HG03108 (cell line): ENCODE measurements around the gene LRBA.
A peak's percentile ranks its signal among the peaks of the same experiment; 100 is the strongest.
"Not testable (repeated sequence)": the region's sequence is repeated elsewhere in the genome, so short reads cannot be mapped to it uniquely, and the experiment has no call there.

Experiments
- ATAC-seq: cut with Tn5 transposase; IDR thresholded peaks from one replicate; pipeline ENCODE4 v1.9.1; 2021; ENCODE audit warnings: moderate library complexity; ENCODE audit not compliant: unreplicated experiment

The LRBA gene, protein sequence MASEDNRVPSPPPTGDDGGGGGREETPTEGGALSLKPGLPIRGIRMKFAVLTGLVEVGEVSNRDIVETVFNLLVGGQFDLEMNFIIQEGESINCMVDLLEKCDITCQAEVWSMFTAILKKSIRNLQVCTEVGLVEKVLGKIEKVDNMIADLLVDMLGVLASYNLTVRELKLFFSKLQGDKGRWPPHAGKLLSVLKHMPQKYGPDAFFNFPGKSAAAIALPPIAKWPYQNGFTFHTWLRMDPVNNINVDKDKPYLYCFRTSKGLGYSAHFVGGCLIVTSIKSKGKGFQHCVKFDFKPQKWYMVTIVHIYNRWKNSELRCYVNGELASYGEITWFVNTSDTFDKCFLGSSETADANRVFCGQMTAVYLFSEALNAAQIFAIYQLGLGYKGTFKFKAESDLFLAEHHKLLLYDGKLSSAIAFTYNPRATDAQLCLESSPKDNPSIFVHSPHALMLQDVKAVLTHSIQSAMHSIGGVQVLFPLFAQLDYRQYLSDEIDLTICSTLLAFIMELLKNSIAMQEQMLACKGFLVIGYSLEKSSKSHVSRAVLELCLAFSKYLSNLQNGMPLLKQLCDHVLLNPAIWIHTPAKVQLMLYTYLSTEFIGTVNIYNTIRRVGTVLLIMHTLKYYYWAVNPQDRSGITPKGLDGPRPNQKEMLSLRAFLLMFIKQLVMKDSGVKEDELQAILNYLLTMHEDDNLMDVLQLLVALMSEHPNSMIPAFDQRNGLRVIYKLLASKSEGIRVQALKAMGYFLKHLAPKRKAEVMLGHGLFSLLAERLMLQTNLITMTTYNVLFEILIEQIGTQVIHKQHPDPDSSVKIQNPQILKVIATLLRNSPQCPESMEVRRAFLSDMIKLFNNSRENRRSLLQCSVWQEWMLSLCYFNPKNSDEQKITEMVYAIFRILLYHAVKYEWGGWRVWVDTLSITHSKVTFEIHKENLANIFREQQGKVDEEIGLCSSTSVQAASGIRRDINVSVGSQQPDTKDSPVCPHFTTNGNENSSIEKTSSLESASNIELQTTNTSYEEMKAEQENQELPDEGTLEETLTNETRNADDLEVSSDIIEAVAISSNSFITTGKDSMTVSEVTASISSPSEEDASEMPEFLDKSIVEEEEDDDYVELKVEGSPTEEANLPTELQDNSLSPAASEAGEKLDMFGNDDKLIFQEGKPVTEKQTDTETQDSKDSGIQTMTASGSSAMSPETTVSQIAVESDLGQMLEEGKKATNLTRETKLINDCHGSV (N-terminal part only)

DNA sequence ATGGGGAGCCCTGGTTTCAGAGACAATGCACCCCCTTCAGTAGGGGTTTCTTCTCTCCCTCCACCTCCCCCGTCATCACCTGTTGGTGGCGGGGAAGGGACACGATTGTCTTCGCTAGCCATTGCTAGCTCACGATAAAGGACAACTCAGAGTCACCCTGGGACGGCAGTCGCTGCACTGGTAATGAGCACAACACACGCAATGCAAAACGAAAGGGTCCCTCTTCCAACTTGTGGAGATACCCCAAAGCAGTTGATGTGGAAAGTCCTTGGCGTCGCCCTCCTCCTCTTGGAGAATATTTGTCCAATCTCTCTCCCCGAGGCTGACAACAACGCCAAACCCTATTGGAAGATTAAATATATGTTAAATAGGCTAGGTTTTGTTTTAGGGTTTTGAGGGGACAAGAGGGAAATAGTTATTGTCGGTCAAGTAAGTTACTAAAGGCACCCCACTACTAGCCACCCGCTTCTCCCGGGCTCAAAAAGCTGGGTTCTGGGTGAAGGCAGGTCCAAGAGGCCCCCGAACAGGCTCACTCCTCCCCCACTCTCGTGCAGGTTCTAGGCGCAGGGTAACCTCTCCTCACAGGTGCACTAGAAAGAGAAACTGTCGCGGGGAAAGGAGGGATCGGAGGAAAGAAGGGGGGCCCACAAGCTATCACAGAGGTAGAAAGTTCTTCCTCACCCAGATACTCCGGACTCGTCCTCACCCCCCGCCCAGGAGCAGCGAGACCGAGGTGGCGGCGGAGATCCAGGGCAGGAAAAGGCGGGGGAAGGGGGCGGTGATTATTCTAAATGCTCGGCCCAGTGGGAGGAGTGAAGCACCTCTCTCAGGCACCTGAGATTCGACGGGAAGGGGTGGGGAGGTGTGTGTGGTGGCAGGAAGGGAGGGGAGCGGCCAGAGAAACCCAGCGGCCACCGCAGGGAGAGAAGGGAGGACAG is at the start of gene LRBA:
TSS of gene LRBA (minus strand) at position 764 of the 938 bp plus-strand sequence. CDS start at position 122, 642 bp downstream.
- ATAC-seq = peak; percentile 53

DNA sequence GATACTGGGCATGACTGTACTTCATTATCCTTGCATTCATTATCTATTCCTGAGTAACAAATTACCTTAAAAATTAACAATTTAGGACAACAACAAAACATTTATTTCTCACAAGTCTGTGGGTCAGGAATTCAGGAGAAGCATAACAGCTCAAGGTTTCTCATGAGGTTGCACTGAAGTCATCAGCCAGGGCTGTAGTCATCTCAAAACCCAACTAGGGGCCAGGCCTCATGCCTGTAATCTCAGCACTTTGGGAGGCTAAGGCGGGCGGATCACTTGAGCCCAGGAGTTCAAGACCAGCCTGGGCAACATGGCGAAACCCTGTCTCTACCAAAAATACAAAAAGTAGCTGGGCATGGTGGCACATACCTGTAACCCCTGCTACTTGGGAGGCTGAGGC is 48.1 kb upstream of the LRBA start:
- not testable (repeated sequence) for ATAC-seq

DNA sequence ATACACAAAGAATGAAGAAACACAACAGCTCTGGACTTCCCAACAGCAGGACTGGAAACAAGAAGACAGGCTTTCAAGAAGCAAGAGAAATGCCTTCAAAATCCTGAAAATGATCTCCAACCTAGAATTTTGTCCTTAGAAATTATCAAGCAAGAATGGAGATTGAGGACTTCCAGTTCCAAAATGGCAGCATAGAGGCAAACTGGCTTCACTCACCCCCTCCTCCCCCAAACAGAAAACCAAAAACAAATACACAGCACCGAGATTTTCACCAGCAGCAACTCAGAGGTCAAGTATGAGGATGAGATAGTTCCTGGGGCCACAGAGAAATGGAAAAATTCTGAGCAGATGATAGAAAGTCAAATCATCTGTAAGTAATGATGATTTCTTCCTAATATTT is 40.5 kb upstream of the LRBA start:
- no peak for ATAC-seq

DNA sequence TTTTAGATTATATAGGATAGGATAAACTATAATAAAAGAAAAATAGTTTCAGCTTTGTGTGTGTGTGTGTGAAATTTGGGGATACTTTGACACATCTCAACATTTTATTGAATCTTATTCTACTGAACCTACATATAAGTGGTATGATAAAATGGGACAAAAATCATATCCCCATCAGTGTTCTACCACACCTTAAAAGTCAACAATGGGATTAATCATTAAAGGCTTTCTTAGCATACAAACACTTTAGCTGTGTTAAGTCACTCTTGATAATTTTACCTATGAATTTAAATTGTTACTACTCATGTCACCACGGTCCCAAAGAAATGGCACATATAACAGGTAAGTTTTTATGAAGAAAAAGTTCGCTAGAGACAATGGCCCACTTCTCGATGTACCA is 37.7 kb upstream of the LRBA start:
- ATAC-seq = no peak

DNA sequence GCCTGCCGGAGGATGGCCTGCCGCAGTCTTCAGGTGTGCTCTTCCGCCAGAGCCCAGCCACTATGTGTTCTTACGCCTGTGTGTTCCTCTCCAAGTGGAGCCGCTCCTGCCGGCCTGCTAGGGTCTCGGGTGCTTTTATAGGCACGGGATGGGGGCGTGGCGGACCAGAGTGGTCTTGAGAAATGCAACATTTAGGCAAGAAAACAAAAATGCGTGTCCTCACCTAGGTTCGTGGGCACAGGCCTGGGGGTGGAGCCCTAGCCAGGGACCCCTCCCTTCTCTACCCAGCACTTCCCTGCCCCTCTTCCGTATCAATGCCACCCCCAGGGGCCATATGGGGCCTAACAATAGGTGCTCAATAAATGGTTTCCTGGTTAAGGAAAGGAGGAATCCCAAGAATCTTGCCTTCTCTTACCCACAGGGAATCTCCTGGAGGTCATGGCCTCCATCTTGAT is 34.4 kb upstream of the LRBA start:
- no peak for ATAC-seq

DNA sequence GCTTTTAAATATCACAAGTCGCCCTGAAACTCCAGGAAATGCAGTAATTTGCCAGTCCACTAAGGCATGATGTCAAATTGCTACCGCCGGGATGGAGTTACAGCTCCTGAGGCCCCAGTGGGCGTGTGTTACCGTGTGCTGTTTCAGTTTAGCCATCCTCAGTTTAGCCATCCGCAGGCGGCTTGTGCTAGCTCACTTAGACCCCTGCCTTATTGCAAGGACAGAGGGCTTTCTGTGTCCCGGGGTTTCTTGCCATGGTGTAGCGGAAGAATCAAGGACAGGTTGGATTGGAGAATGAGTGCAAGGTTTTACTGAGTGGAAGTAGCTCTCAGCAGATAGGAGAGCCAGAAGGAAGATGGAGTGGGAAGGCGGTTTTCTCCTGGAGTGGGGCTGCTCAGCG is 33.8 kb upstream of the LRBA start:
- no peak for ATAC-seq

DNA sequence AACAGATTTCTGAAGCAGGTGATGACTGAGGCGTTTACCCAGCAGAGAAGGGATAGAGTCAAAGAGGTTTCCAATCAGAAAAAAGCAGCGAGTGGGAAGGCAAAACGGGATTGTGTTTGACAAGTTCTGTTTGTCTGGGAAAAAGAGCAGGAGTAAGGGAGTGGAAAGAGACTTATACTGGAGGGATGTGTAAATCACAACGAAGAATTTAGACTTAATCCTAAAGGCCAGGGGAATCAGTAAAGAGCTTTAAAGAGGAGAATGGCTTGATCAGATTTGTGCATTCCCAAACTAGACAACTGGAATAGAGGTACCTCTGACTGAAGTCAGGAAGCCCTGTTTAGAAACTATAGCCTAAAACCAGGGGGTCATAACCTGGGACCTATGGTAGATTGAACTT is 31.5 kb upstream of the LRBA start:
- ATAC-seq = no peak

DNA sequence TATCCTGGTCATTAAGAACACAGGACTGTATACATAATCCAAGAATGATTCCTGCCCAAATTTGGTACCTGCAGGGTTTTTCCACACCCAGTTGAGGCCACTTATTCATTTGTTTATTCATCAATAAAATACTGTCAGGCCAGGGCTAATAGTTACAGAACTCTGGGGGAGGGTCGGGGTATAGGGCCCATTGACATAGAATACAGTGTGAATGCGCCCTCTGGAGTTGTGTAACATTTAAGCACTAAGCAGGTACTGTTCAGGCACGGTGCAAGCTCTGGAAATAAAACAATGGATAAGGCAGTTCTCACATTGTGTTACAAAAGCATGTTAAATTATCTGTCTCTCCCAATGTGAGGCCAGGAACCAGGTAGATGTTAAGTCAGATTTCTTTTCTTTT is 30.8 kb upstream of the LRBA start:
- no peak for ATAC-seq

DNA sequence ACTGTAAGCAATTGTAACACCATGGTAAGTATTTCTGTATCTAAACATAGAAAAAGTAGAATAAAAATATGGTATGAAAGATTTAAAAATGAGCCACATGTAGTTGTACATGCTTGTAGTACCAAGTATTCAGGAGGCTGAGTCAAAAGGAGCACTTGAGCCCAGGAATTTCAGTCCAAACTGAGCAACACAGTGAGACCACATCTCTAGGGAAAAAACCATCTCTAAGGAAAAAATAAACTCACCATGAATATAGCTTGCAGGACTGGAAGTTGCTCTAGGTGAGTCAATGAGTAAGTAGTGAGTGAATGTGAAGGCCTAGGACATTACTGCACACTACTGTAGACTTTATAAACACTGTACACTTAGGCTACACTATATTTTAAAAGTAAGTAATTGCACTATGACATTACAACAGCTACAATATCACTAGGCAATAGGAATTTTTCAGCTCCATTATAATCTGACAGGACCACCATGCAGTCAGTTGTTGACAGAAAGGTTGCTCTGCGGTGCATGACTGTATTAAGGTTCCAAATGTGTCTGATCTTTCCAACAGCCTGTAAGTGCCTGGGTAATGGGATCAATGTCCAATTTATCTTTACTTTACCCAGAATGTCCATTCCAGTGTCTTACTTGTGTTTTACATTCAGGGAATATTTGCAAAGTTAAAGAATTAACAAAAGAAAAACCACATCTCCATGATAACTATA is 28.9 kb upstream of the LRBA start:
- ATAC-seq = no peak

DNA sequence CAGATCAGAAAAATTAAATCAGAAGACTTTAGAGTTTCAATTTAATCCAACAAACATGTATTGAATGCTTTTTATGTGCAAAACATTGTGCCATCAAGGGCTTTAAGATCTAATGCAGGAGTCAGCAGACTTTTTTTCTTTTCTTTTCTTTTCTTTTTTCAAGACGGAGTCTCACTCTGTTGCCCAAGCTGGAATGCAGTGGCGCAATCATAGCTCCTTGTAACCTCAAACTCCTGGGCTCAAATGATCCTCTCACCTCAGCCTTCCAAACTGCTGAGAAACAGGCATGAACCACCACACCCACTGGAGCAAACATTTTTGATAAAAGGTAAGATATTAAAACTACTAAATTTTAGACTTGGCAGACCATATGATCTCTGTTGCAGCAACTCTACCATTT is 24.6 kb upstream of the LRBA start:
- no peak for ATAC-seq

DNA sequence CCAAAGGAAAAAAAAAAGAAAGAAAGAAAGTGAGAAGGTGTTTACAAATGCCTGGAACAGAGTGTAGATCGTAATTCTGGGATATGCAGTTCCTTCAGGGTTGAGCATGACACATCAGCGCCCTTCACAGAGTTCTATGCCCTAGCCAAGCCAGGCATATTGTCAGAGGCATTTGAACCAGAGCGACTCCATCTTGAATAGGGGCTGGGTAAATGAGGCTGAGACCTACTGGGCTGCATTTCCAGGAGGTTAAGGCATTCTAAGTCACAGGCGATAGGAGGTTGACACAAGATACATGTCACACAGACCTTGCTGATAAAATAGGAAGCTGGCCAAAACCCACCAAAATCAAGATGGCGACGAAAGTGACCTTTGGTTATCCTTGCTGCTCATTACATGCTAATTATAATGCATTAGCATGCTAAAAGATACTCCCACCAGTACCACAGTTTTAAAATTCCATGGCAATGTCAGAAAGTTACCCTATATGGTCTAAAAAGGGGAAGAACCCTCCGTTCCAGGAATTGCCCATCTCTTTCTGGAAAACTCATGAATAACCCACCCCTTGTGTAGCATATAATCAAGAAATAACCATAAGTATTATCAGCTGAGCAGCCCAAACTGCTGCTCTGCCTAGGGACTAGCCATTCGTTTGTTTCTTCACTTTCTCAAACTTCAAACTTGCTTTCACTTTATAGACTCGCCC is 23.5 kb upstream of the LRBA start:
- no peak for ATAC-seq

DNA sequence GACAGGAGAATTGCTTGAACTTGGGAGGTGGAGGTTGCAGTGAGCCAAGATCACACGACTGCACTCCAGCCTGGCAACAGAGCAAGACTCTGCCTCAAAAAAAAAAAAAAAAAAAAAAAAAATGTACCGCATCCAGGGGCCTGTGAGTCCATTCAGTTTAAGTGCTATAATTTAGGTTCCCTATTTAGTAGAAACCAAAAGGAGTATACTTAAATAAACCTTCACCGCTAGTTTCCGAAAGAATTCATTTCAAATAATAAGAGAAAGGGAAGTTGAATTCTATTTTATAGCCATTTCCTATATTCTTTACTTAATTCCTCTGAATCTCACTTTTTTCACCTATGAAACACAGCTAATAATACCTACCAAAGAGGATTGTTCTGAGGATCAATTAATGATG is 20.8 kb upstream of the LRBA start:
- ATAC-seq = no peak

DNA sequence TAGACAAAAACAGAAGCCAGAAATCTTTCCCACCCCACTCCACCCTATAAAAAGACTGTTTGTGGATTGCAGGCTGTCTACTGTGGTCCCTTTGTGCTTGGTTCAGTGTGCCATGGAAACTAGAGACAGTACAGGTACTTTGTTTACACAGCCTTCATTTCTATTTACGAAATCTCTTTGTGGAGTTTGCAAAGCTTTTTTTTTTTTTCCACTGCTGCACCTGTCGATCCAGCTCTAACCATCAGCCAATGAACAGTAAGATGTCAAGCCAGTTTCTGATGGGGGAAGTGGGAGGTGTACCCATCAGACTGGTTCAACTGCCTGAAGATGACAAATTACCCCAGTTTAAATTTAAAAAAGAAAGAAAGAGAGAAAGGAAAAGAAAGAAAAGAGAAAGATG is 20.2 kb upstream of the LRBA start:
- no peak for ATAC-seq

DNA sequence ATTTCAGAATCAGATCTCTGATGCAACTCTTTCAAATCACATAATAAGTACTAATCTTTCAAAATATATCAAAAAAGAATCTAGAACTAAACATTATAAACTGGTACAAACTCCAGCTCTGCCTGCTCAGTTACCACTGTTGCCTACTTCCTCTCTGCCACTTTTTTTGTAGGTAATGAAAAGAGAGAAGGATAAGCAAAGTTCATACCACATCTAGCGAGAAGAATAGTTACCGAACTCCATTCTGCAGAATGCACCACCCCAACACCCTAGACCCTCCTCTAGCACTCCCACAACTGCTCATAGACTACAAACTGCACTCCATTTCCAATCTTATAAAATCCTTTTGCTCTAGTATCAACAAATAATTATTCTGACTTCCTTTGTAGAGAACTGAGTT is 19.7 kb upstream of the LRBA start:
- no peak for ATAC-seq

DNA sequence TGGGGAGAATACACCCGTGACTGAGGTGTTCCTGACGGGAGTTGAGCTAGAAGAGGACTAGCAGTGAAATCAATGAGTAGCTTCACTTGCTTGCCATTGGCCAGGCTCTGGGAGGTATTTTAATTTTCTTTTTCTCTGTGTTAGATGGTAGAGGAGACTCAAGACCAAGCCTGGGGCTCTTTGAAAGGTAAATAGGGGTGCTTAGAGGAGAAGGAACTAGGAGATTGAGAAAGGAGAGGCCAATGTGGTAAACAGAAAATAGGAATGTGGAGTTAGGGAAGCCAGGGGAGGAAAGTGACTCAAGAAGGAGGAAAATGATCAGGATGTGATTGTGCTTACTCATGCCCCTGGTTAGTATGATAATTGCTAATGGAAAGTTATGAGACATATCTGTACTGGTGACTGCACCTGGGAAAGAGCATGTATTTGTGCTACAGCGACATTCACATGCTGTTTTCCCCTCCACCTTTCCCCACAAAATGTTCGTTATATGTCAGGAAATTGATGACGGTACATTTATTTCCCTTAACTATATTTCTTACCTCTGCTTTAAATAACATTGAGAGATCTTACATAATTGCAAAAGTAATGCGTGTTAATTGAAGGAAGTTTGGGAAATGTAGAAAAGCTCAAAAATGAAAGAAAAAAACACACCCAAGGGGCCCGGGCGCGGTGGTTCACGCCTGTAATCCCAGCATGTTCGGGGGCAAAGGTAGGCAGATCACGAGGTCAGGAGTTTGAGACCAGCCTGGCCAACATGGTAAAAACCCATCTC is 16.9 kb upstream of the LRBA start:
- ATAC-seq = peak; percentile 49

DNA sequence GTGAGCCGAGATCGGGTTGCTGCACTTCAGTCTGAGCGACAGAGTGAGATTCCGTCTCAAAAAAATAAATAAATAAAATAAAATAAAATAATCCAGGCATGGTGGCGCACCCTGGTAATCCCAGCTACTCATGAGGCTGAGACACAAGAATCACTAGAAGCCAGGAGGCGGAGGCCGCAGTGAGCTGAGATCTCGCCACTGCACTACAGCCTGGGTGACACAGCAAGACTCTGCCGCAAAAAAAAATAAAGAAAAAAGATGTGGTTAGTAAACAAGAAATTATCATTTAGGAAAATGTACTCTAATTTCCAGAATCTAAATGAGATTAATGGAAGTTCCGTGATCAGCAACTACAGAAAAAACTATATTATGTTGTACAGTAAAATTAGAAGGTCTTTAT is 14.5 kb upstream of the LRBA start:
- no peak for ATAC-seq

DNA sequence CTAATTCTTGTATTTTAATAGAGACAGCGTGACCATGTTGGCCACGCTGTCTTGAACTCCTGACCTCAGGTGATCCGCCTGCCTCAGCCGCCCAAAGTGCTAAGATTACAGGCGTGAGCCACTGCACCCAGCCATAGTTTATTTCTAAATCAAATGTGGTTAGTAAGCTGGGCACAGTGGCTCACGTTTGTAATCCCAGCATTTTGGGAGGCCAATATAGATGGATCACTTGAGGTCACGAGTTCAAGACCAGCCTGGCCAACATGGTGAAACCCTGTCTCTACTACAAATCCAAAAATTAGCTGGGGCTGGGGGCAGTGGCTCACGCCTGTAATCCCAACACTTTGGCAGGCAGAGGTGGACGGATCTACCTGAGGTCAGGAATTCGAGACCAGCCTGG is 13.9 kb upstream of the LRBA start:
- not testable (repeated sequence) for ATAC-seq

DNA sequence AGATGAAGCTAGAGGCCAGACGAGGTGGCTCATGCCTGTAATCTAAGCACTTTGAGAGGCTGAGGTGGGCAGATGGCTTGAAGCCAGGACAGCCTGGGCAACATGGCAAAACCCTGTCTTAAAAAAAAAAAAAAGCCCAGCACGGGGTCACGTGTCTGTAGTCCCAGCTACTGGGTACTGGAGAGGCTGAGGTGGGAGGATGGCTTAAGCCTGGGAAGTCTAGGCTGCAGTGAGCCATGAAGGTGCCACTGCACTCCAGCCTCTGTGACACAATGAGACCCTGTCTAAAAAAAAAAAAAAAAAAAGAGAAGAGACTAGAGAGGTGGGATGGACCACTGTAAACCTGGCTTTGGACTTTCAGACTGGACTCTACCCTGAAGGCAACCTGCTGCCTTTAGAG is 10.7 kb upstream of the LRBA start:
- ATAC-seq = no peak
